BJ (cell line): ENCODE measurements around the gene ZBTB5. TPM values are rescaled to one million over a fixed set of nuclear protein-coding genes. Genes with fewer than 3 reads are reported as not detected.
"Not testable (repeated sequence)": the region's sequence is repeated elsewhere in the genome, so short reads cannot be mapped to it uniquely, and the experiment has no call there.

Experiments
- CTCF ChIA-PET: fragments of 350-600 bp; formaldehyde crosslinking; extraction: SDS; loops from one replicate; lab custom pipeline; 2021; ENCODE audit warnings: antibody characterized with exemption, inconsistent platforms; lab: Yijun Ruan, JAX
- POLR2A ChIA-PET: fragments of 300-600 bp; sonication (Branson Sonifier 250); formaldehyde crosslinking; extraction: SDS; loops from one replicate; lab custom pipeline; 2021; ENCODE audit warnings: antibody characterized with exemption; lab: Charles Lee
- DNase-seq: peaks from one replicate; pipeline ENCODE4 v3.0.0-alpha.2; 2011; ENCODE audit warnings: low read depth
- H3K27me3 ChIP-seq: 2 replicates; pipeline ENCODE4 v1.6.0; 2011; ENCODE audit warnings: low read length; ENCODE audit not compliant: control insufficient read depth, insufficient read depth
- H3K36me3 ChIP-seq: 2 replicates; pipeline ENCODE4 v1.5.1; 2011; ENCODE audit warnings: low read length; ENCODE audit not compliant: control insufficient read depth, insufficient read depth
- H3K4me3 ChIP-seq: 2 replicates; pipeline ENCODE4 v1.5.1; 2011; ENCODE audit warnings: low read depth, mild to moderate bottlenecking, control low read depth, low read length
- polyA plus RNA-seq: library from polyadenylated mRNA; depleted of rRNA; stranded (reverse); fragments of >200 nt; gene quantifications from 2 replicates; pipeline ENCODE4 v1.2.3, GENCODE V29; 2011
- TF ChIP-seq, protein P1 (sequence below): IDR thresholded peaks from 2 replicates; pipeline ENCODE4 v1.5.1; 2011; ENCODE audit warnings: low read depth, mild to moderate bottlenecking, control low read depth, inconsistent platforms, low read length, moderate library complexity; ENCODE audit not compliant: insufficient read depth

Gene ZBTB5
- polyA plus RNA-seq, 1 experiment, result 12.6 TPM

DNA sequence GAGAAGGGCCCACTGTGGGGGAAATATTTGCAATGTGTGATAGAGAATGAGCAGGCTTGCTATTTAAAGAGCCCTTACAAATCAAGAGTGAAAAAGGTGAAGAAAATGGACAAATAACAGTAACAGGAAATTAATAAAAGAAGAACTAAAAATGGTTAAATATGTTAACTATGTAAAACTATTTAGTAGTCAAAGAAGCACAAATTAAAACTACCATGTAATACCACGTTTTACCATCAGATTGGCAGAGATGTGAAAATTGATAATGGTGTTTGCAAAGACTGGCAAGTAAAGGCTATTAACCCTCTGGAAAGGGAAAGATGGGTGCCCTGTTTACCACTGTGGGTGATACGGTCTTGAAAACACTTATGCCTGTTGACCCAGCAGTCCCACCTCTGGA, 65.9 kb downstream of the ZBTB5 start:
- Histone ChIP-seq H3K4me3 (no peak overlapping the region), H3K36me3 (no peaks in the 10 kb centered on the region), H3K27me3 (no peaks in the 10 kb centered on the region)
- DNase-seq, result no peak
- CTCF ChIA-PET, result no interaction called here
- POLR2A ChIA-PET, result no interaction called here
- TF ChIP-seq, protein P1, sequence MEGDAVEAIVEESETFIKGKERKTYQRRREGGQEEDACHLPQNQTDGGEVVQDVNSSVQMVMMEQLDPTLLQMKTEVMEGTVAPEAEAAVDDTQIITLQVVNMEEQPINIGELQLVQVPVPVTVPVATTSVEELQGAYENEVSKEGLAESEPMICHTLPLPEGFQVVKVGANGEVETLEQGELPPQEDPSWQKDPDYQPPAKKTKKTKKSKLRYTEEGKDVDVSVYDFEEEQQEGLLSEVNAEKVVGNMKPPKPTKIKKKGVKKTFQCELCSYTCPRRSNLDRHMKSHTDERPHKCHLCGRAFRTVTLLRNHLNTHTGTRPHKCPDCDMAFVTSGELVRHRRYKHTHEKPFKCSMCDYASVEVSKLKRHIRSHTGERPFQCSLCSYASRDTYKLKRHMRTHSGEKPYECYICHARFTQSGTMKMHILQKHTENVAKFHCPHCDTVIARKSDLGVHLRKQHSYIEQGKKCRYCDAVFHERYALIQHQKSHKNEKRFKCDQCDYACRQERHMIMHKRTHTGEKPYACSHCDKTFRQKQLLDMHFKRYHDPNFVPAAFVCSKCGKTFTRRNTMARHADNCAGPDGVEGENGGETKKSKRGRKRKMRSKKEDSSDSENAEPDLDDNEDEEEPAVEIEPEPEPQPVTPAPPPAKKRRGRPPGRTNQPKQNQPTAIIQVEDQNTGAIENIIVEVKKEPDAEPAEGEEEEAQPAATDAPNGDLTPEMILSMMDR, result no peak

DNA sequence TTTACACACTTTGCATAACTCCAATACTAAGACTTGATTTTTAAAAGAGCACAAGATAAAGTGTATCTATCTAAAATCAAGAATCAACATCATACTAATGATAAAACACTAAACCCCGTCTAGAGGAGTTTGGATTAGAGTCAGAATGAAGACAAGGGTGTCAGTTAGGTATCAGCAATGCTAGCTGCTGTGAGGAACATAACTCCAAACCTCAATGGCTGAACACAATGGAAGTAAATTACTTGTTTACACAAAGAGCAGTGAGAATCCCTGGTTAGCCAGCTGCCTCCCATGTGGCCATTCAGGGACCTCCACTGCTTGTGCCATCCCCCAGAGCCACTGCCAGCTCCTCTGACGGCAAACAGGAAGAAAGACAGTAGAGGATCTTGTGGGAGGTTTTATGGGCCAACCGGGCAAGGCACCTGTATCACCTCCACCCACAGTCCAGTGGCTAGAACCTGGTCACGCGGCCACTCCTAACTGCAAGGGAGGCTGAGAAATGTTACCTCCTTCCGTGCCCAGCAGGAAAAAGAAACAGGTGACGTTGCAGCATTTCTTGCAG, 66.7 kb downstream of the ZBTB5 start:
- no peak for DNase-seq
- Histone ChIP-seq H3K27me3 (no peaks in the 10 kb centered on the region), H3K4me3 (no peak overlapping the region), H3K36me3 (no peaks in the 10 kb centered on the region)
- TF ChIP-seq, protein P1, result no peak
- CTCF ChIA-PET, result interaction anchor here (0.8 kb wide), 1 partner anchor 8 kb away, joined by 3 read pairs; no protein-coding TSS in a partner anchor
- POLR2A ChIA-PET, result no interaction called here

DNA sequence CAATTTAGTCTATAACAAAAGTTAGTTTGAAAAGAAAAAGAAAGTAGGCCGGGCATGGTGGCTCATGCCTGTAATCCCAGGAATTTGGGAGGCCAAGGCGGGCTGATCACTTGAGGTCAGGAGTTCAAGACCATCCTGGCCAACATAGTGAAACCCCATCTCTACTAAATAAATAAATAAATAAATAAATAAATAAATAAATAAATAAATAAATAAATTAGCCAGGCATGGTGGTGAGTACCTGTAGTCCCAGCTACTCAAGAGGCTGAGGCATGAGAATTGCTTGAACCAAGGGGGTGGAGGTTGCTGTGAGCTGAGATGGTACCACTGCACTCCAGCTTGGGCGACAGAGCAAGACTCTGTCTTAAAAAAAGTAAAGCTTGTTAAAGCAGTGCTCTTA, 67.3 kb downstream of the ZBTB5 start:
- H3K36me3 ChIP-seq, H3K4me3 ChIP-seq, H3K27me3 ChIP-seq, DNase-seq, POLR2A ChIA-PET: not testable (repeated sequence)
- CTCF ChIA-PET, result interaction anchor here (0.8 kb wide), 1 partner anchor 9 kb away, joined by 3 read pairs; no protein-coding TSS in a partner anchor

DNA sequence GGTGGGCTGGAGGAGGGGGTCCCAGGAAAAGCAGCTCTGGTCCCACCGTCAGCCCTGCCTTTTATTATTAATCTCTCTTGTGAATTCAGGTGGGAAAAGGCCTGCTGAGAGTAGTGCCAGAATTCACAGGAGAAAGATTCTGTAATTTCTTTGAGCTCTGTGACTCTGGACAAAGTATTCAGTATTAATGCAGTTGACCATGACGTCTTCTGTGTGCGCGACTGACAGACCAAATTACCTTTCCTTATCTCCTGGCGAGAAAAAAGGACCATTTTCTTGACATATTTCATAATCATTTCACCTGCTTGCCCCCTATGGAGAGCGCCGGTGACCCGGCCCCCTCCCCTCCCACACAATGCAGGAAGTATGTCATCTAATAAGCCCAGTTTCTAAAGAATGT, 69.6 kb downstream of the ZBTB5 start:
- TF ChIP-seq, protein P1, result no peak
- ChIA-PET POLR2A (no interaction called here), CTCF (no interaction called here)

DNA sequence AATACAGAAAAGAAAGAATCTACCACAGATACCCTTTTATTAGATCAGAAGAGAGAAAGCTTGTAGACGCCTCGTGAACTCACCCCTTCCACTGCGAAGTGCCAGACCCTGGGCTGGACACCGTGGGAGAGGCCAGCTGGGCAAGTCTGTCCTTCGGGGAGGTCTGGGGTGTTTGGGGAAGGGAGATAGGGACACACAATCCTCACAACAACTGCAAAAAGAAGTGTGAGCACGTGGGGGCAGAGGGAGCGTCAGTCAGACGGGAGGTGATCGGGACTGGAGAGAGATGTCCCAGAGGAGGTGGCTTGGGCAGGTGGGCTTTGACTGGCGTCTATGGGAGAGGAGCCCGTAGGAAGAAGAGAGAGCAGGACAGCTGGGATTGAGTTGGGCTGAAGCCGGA, 70.0 kb downstream of the ZBTB5 start:
- CTCF ChIA-PET, result interaction anchor here (0.9 to 1.0 kb wide), 2 partner anchors 9 to 16 kb away, joined by 3 to 4 read pairs; no protein-coding TSS in a partner anchor
- no peak for DNase-seq
- POLR2A ChIA-PET, result no interaction called here
- Histone ChIP-seq H3K27me3 (no peaks in the 10 kb centered on the region; the same call in 1 of the 2 replicates), H3K4me3 (no peak overlapping the region), H3K36me3 (no peaks in the 10 kb centered on the region)
- TF ChIP-seq, protein P1, result no peak

More for the DNA sequence above, 69.6 kb downstream of the ZBTB5 start:
- Histone ChIP-seq H3K36me3 (no peaks in the 10 kb centered on the region), H3K4me3 (no peak overlapping the region), H3K27me3 (no peaks in the 10 kb centered on the region; the same call in 1 of the 2 replicates)
- no peak for DNase-seq

DNA sequence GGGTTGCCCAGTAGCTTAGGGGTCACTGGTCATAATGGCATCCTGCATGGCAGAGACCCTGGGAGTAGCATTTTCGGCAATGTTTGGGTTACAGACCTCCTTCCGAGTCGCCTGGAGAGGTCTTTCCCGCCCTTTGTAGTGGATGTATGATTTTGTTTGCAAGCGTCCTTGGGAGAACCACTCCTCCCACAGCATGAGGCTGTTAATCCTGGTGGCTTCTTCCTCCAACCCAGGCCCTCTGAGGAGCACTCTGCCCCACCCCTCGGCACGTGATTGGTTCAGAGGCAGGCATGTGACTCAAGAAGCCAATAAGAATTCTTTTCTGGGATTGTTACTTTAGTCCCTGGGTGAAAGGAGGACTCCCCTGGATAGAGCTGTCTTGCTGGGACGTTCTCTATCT, 73.0 kb downstream of the ZBTB5 start:
- Histone ChIP-seq H3K36me3 (no peaks in the 10 kb centered on the region), H3K27me3 (no peaks in the 10 kb centered on the region; the same call in 1 of the 2 replicates), H3K4me3 (no peak overlapping the region)
- ChIA-PET CTCF (no interaction called here), POLR2A (interaction anchor here (0.6 kb wide), 1 partner anchor 73 kb away, joined by 6 read pairs; the partner anchor contains the start of gene ZBTB5)
- TF ChIP-seq, protein P1, result no peak
- DNase-seq, result no peak
